ENCODE measurements around the gene CCDC12.

Gene CCDC12

DNA sequence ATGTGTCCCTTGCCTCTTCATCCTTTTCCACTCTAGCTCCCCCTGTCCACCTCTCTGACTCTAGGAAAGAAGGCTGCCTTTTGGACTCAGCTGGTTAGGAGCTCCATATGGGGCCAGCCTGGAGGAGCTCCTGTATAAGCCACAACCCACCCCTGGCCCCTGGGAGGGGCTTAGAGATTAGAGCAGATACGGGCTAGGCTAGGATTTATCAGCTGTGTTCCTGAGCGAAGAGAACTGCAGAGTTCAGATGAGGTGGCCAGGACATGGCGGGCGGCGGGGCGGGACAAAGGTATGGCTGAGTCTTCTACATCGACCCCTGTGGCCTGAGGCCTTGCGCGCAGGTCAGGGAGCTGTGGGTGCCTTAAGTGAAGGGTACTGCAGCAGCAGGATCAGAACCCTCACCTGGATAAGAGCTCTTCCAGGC is 10.8 kb upstream of the CCDC12 start:
- in situ Hi-C loops (cut with MboI; ENCODE audit: low sequenced_read_pairs, unreplicated experiment) = no loop called here
- DNase-seq (ENCODE audit: low spot score) = no peak
- TF ChIP-seq, protein P1, sequence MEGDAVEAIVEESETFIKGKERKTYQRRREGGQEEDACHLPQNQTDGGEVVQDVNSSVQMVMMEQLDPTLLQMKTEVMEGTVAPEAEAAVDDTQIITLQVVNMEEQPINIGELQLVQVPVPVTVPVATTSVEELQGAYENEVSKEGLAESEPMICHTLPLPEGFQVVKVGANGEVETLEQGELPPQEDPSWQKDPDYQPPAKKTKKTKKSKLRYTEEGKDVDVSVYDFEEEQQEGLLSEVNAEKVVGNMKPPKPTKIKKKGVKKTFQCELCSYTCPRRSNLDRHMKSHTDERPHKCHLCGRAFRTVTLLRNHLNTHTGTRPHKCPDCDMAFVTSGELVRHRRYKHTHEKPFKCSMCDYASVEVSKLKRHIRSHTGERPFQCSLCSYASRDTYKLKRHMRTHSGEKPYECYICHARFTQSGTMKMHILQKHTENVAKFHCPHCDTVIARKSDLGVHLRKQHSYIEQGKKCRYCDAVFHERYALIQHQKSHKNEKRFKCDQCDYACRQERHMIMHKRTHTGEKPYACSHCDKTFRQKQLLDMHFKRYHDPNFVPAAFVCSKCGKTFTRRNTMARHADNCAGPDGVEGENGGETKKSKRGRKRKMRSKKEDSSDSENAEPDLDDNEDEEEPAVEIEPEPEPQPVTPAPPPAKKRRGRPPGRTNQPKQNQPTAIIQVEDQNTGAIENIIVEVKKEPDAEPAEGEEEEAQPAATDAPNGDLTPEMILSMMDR (IDR thresholded peaks at IDR 0.05; ENCODE audit: borderline replicate concordance, control extremely low read depth, extremely low read depth, insufficient read depth, missing control alignments) = no peak

- no peak for DNase-seq (ENCODE audit: low spot score)
- in situ Hi-C loops (cut with MboI; ENCODE audit: low sequenced_read_pairs, unreplicated experiment) = no loop called here
- TF ChIP-seq, protein P1 (IDR thresholded peaks at IDR 0.05; ENCODE audit: borderline replicate concordance, control extremely low read depth, extremely low read depth, insufficient read depth, missing control alignments) = no peak
These were observed 10.3 kb upstream of the CCDC12 start for GRCh38 chr3:46986782-46987310.

DNA sequence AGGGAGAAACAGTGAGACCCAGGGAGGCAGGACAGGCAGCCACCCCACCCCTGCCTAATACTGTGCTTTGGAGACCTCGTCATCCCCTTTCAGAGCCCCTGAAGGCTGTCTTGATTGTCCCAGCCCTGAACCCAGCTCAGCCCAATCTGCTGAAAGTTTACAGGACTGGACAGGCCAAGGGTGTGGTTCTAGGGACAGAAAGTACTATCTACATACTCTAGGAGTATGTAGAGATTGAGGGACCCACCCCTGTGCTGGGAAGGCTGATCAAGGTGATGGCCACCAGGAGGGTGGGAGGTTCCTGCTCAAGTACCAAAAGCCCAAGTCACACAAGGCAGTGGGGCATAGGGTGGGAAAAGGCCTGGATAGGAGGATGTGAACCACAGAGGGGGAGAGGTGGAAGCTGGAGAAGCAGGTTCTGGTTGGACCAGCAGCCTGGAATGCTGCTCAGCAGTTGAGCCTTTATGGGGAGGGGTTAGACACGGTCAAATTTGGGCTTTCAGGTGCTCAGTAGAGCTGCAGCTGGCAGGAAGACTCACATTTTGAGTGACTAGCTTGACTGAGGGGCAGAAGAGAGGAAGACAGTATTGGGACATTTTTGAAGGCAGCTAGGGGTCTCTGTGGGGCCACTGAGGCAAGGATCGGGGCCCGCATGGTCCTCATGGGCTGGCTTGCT is 9.6 kb upstream of the CCDC12 start:
- in situ Hi-C loops (cut with MboI; ENCODE audit: low sequenced_read_pairs, unreplicated experiment) = no loop called here
- DNase-seq (ENCODE audit: low spot score) = no peak
- TF ChIP-seq, protein P1 (IDR thresholded peaks at IDR 0.05; ENCODE audit: borderline replicate concordance, control extremely low read depth, extremely low read depth, insufficient read depth, missing control alignments) = no peak

- DNase-seq (ENCODE audit: low spot score) = no peak
- in situ Hi-C loops (cut with MboI; ENCODE audit: low sequenced_read_pairs, unreplicated experiment) = no loop called here
- TF ChIP-seq, protein P1 (IDR thresholded peaks at IDR 0.05; ENCODE audit: borderline replicate concordance, control extremely low read depth, extremely low read depth, insufficient read depth, missing control alignments) = no peak
These were observed 9.0 kb upstream of the CCDC12 start for GRCh38 chr3:46985588-46985987.

DNA sequence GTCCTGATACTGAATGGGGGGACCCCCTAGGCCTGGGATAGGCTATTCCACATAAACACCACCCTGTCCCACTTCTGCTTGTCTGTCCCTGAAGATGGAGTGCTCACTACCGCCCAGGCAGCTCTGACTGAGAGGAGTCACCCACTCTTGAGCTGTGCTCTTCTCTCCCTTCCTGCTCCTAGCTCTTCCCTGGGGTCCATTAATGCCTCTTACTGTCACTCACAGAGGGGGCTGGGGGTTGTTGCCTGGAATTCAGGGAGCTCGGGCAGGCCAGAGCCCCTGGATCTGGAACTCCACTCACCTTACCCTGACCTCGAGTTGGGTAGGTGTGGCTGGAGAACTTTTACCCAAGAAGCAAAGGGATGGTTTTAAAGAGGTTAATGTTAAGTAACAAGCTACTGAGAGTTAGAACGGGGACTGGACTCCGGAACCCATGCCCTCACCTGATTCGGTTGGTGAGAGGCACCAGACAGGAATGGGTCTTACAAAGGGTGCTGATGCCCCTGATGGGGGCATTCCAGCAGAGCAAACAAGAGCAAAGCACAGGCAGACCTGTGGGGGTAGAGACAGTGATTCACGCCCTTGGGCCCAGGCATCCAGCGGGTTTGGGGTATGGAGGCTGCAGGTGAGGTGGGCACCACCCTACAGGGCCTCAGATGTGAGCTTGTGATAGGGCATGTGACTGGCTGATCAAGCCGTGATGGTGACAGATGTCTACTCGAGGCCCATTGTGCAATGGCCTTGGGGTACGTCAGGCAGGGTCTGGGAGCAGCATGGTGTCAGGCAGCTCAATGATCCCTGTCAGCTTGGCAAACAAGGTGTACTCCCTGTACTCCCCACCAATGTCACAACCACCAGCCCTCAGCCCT is 8.3 kb upstream of the CCDC12 start:
- TF ChIP-seq, protein P1 (IDR thresholded peaks at IDR 0.05; ENCODE audit: borderline replicate concordance, control extremely low read depth, extremely low read depth, insufficient read depth, missing control alignments) = no peak
- in situ Hi-C loops (cut with MboI; ENCODE audit: low sequenced_read_pairs, unreplicated experiment) = no loop called here
- DNase-seq (ENCODE audit: low spot score) = no peak

GRCh38 chr3:46982546-46982945 is 6.0 kb upstream of the CCDC12 start:
- in situ Hi-C loops (cut with MboI; ENCODE audit: low sequenced_read_pairs, unreplicated experiment) = no loop called here
- DNase-seq (ENCODE audit: low spot score) = no peak
- TF ChIP-seq, protein P1 (IDR thresholded peaks at IDR 0.05; ENCODE audit: borderline replicate concordance, control extremely low read depth, extremely low read depth, insufficient read depth, missing control alignments) = no peak

All from GM13976 (cell line).